Esophagus muscularis mucosa (tissue), 3 donors: ENCODE measurements around the gene ZNF174.

ENCODE experiments used
- CTCF ChIP-seq, 3 experiments: fragments of 200-600 bp in 2 of 3; fragments of 450-650 bp in 1 of 3; sonication (generic) in 2 of 3; IDR thresholded peaks; one replicate each; pipeline ENCODE4 v1.5.1; 2017 to 2019; ENCODE audit warnings: antibody characterized with exemption in 3 of 3, mild to moderate bottlenecking in 2 of 3, moderate library complexity in 1 of 3
- POLR2A ChIP-seq: fragments of 450-650 bp; IDR thresholded peaks from one replicate; pipeline ENCODE4 v1.6.1; 2017; ENCODE audit warnings: antibody characterized with exemption, moderate library complexity, mild to moderate bottlenecking, low read depth

- TF ChIP-seq POLR2A (no peak), CTCF (IDR thresholded peaks at IDR 0.05) (no peak)
Measured at GRCh38 chr16:3388325-3388724, 12.7 kb upstream of the ZNF174 start.
